GM12864 (cell line): ENCODE results near the gene CCRL2.

Experiments used
- DNase-seq: peaks from one replicate; pipeline ENCODE4 v3.0.0-alpha.2; 2011; ENCODE audit warnings: low read depth
- H3K4me3 ChIP-seq: 2 replicates; pipeline ENCODE4 v1.5.1; 2011; ENCODE audit warnings: mild to moderate bottlenecking, low read depth, low read length, control low read depth
- CTCF ChIP-seq: IDR thresholded peaks from 2 replicates; pipeline ENCODE4 v1.5.1; 2011; ENCODE audit warnings: low read depth, mild to moderate bottlenecking, moderate library complexity, low read length, control low read depth, inconsistent platforms; ENCODE audit errors: missing control alignments

Gene CCRL2

DNA sequence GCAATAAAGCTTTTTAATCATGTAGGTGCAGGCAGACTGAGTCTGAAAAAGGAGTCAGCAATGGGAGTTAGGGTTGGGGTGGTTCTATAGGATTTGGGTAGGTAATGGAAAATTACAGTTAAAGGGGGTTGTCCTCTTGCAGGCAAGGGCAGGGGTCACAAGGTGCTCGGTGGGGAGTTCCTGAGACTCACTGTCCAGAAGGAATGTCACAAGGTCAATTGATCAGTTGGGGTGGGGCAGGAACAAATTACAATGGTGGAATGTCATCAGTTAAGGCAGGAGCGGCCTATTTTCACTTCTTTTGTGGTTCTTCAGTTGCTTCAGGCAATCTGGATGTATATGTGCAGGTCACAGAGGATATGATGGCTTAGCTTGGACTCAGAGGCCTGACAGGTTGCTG is 14.0 kb upstream of the CCRL2 start:
- TF ChIP-seq CTCF = no peak

GRCh38 chr3:46393554-46394434 is 13.3 kb upstream of the CCRL2 start:
- no peak for DNase-seq
- no peak overlapping the region for H3K4me3 ChIP-seq
- TF ChIP-seq CTCF = no peak

More for the DNA sequence above, 14.0 kb upstream of the CCRL2 start:
- DNase-seq = no peak
- H3K4me3 ChIP-seq = no peak overlapping the region

GRCh38 chr3:46395210-46395661 is 11.8 kb upstream of the CCRL2 start:
- DNase-seq = no peak
- H3K4me3 ChIP-seq = no peak overlapping the region
- TF ChIP-seq CTCF = peak; percentile 33

DNA sequence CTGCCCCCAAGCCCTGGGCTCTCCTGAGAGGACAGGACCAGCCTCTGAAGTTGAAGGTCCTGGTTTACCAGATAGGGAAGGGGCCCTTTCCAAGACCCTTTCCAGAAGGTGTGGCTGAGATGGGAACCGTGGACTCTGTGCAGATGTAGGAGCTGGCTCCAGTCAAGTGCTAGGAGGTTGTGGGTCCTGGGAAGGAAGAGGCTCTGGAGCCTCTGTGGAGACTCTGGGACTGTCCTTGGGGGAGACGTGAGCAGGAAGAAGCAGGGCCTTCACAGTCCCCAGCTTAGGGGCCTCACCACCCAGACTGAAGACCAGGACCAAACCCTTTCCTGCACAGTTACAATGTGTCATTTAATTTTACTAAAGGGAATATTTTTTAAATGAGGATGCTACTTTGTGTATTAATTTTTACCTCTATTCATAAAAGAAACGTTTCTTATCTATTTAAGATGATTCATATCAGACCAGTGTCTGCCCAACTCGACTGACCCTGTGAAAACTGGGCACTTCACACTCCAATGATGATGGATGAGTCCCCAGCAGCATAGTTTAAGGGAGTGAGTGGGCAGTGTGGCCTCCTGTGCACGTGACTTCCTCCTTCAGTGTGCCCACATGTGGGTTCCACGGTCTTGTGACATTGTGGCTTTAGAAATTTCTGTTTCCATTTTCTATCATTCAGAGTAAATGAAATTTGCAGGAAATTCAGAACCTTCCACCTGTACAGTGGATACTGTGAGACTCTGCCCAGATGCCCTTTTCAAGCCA is 11.1 kb upstream of the CCRL2 start:
- no peak for TF ChIP-seq CTCF
- no peak overlapping the region for H3K4me3 ChIP-seq
- no peak for DNase-seq

DNA sequence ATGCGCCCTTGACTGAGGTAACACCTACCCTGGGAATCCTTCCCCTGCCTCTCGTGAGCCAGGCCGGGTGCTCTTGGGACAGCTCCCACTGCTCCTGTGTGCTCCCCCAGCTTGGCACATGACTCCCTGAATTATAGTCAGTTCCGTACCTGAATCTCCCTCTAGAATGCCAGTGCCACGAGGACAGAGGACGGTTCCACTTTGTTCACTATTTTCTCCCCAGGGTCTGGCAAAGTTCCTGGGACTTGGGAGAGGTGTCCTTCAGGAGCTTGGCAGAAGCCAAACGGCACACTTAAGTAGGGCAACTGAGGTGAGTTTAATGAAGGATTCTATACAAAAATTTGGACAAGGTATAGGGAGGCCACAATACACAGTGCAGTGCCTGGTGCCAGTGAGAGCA is 9.9 kb upstream of the CCRL2 start:
- no peak for DNase-seq
- H3K4me3 ChIP-seq = no peak overlapping the region
- no peak for TF ChIP-seq CTCF

GRCh38 chr3:46398186-46398955 is 8.7 kb upstream of the CCRL2 start:
- TF ChIP-seq CTCF = no peak
- no peak for DNase-seq
- H3K4me3 ChIP-seq = no peak overlapping the region
